SK-N-SH treated with all-trans-retinoic acid at 6 μM for 48 hours (cell line): ENCODE measurements around the gene TPRG1L.

ENCODE experiments used
- CSRNP3 ChIP-seq: fragments of 250-450 bp; sonication (Bioruptor Pico); IDR thresholded peaks from 2 replicates; pipeline ENCODE4 v1.5.1; 2021; ENCODE audit warnings: mild to moderate bottlenecking, moderate library complexity
- PATZ1 ChIP-seq: fragments of 250-450 bp; sonication (Bioruptor Pico); IDR thresholded peaks from 2 replicates; pipeline ENCODE4 v1.8.0; 2020; ENCODE audit warnings: mild to moderate bottlenecking, moderate library complexity, borderline replicate concordance
- RARB ChIP-seq: fragments of 250-450 bp; sonication (Bioruptor Pico); IDR thresholded peaks from 2 replicates; pipeline ENCODE4 v1.8.0; 2021; ENCODE audit warnings: mild to moderate bottlenecking, moderate library complexity

- TF ChIP-seq PATZ1 (CRISPR knock-in tag) (no peak), RARB (no peak), CSRNP3 (no peak)
Measured at GRCh38 chr1:3678361-3679097, 53.7 kb downstream of the TPRG1L start.
